OCI-LY3 (cell line): ENCODE results near the gene PIN1.

Experiments
- H2AFZ ChIP-seq: fragments of 200-600, 300-600 bp; shearing (Covaris generic); 2 replicates; pipeline ENCODE4 v1.6.0; 2014; ENCODE audit warnings: antibody characterized with exemption, low read depth, low read length
- H3K27ac ChIP-seq: fragments of 200-600, 300-600 bp; sonication (generic); 2 replicates; pipeline ENCODE4 v1.5.1; 2014; ENCODE audit warnings: mild to moderate bottlenecking, low read length, moderate library complexity, mixed read lengths
- H3K27me3 ChIP-seq: fragments of 200-600, 300-600 bp; sonication (generic); 2 replicates; pipeline ENCODE4 v1.6.1; 2014; ENCODE audit warnings: low read depth, low read length, mixed read lengths
- H3K36me3 ChIP-seq: fragments of 200-600, 300-600 bp; sonication (generic); replicated peaks from 2 replicates; pipeline ENCODE3; 2014; ENCODE audit warnings: low read depth, low read length, mixed read lengths
- H3K4me1 ChIP-seq: fragments of 300-600, 200-600 bp; sonication (generic); 2 replicates; pipeline ENCODE4 v1.6.1; 2014; ENCODE audit warnings: low read length, mixed read lengths
- H3K4me2 ChIP-seq: fragments of 200-600, 300-600 bp; sonication (generic); 2 replicates; pipeline ENCODE4 v1.6.1; 2014; ENCODE audit warnings: low read length, mixed read lengths
- H3K4me3 ChIP-seq: fragments of 300-600, 200-600 bp; sonication (generic); 2 replicates; pipeline ENCODE4 v1.5.1; 2014; ENCODE audit warnings: antibody characterized with exemption, mild to moderate bottlenecking, low read length, moderate library complexity
- H3K79me2 ChIP-seq: fragments of 300-600, 200-600 bp; shearing (Covaris generic); 2 replicates; pipeline ENCODE4 v1.6.1; 2014; ENCODE audit warnings: mild to moderate bottlenecking, low read length, mixed read lengths
- H3K9ac ChIP-seq: fragments of 300-600, 200-600 bp; shearing (Covaris generic); 2 replicates; pipeline ENCODE4 v1.6.0; 2014; ENCODE audit warnings: mild to moderate bottlenecking, low read length, moderate library complexity
- H3K9me3 ChIP-seq: fragments of 200-600, 300-600 bp; shearing (Covaris generic); 2 replicates; pipeline ENCODE4 v1.6.1; 2014; ENCODE audit warnings: low read length, mixed read lengths; ENCODE audit not compliant: insufficient read depth
- H4K20me1 ChIP-seq: fragments of 200-600, 300-600 bp; sonication (generic); 2 replicates; pipeline ENCODE4 v1.6.1; 2016; ENCODE audit warnings: low read length, mixed read lengths; ENCODE audit not compliant: insufficient read depth
- CTCF ChIP-seq: fragments of 200-600, 300-600 bp; sonication (generic); IDR thresholded peaks from 2 replicates; pipeline ENCODE4 v1.5.1; 2014; ENCODE audit warnings: antibody characterized with exemption, low read length, low read depth
- EZH2phosphoT487 ChIP-seq: fragments of 200-600 bp; shearing (Covaris generic); IDR thresholded peaks from 2 replicates; pipeline ENCODE4 v1.6.1; 2018; ENCODE audit warnings: antibody characterized with exemption, mixed run types, low read depth

Gene PIN1

GRCh38 chr19:9878511-9879196, 43.5 kb downstream of the PIN1 start:
- H3K27ac ChIP-seq: no peak overlapping the region
- no peak overlapping the region for H3K4me3 ChIP-seq
- no peaks in the 10 kb centered on the region for H3K79me2 ChIP-seq
- peaks cover 4% of the 10 kb centered on the region; the same call in 1 of the 2 replicates for H3K4me1 ChIP-seq
- TF ChIP-seq EZH2phosphoT487 (no peak), CTCF (no peak)
- no peak overlapping the region for H3K4me2 ChIP-seq
- H3K36me3 ChIP-seq: no peaks in the 10 kb centered on the region
- H2AFZ ChIP-seq: no peak overlapping the region
- H3K9me3 ChIP-seq: no peaks in the 10 kb centered on the region
- H3K27me3 ChIP-seq: peaks cover 12% of the 10 kb centered on the region
- no peak overlapping the region for H3K9ac ChIP-seq
- H4K20me1 ChIP-seq: no peaks in the 10 kb centered on the region

- H3K36me3 ChIP-seq: no peaks in the 10 kb centered on the region
- no peaks in the 10 kb centered on the region for H3K79me2 ChIP-seq
- H3K9ac ChIP-seq: no peak overlapping the region
- H3K9me3 ChIP-seq: no peaks in the 10 kb centered on the region
- no peak overlapping the region for H3K4me3 ChIP-seq
- H3K4me2 ChIP-seq: no peak overlapping the region
- peaks cover 10% of the 10 kb centered on the region for H3K27me3 ChIP-seq
- peaks cover 4% of the 10 kb centered on the region; the same call in 1 of the 2 replicates for H3K4me1 ChIP-seq
- H4K20me1 ChIP-seq: no peaks in the 10 kb centered on the region
- TF ChIP-seq CTCF (no peak), EZH2phosphoT487 (no peak)
- H3K27ac ChIP-seq: no peak overlapping the region
- no peak overlapping the region for H2AFZ ChIP-seq
Observed at GRCh38 chr19:9881720-9882119, 46.6 kb downstream of the PIN1 start.

GRCh38 chr19:9883231-9883758, 48.2 kb downstream of the PIN1 start:
- no peaks in the 10 kb centered on the region for H3K4me1 ChIP-seq
- H3K79me2 ChIP-seq: no peaks in the 10 kb centered on the region
- H3K36me3 ChIP-seq: no peaks in the 10 kb centered on the region
- H3K4me2 ChIP-seq: no peak overlapping the region
- no peaks in the 10 kb centered on the region for H3K9me3 ChIP-seq
- H3K4me3 ChIP-seq: no peak overlapping the region
- peaks cover 14% of the 10 kb centered on the region for H3K27me3 ChIP-seq
- no peak overlapping the region for H3K27ac ChIP-seq
- H3K9ac ChIP-seq: no peak overlapping the region
- no peak for TF ChIP-seq EZH2phosphoT487
- no peak for TF ChIP-seq CTCF
- H4K20me1 ChIP-seq: no peaks in the 10 kb centered on the region
- no peak overlapping the region for H2AFZ ChIP-seq

GRCh38 chr19:9883764-9884163, 48.6 kb downstream of the PIN1 start:
- Histone ChIP-seq H3K36me3 (no peaks in the 10 kb centered on the region), H3K27ac (no peak overlapping the region), H3K9ac (no peak overlapping the region), H3K27me3 (peaks cover 14% of the 10 kb centered on the region), H3K9me3 (no peaks in the 10 kb centered on the region), H3K4me2 (no peak overlapping the region), H4K20me1 (no peaks in the 10 kb centered on the region), H3K4me3 (no peak overlapping the region), H2AFZ (no peak overlapping the region), H3K79me2 (no peaks in the 10 kb centered on the region), H3K4me1 (no peaks in the 10 kb centered on the region)
- TF ChIP-seq CTCF (no peak), EZH2phosphoT487 (no peak)
